Measurements from ENCODE around the gene RPP30. TPM values are rescaled to one million over a fixed set of nuclear protein-coding genes. Genes with fewer than 3 reads are reported as not detected.
A peak's percentile ranks its signal among the peaks of the same experiment; 100 is the strongest.

RPP30 gene
- total RNA-seq, 1 experiment from 2014 or later, result 36.6 TPM

- H3K9me3 Mint-ChIP-seq (ENCODE audit: low read depth, unreplicated experiment), result no peaks in the 10 kb centered on the region
- CTCF ChIA-PET, result no interaction called here
Observed at GRCh38 chr10:90906596-90906995, 34.8 kb downstream of the RPP30 start.

GRCh38 chr10:90911133-90912051, 39.6 kb downstream of the RPP30 start:
- CTCF ChIA-PET, result interaction anchor here (0.7 to 1.7 kb wide), 8 partner anchors 8 to 385 kb away, joined by 3 to 10 read pairs (median 3); partner anchors contain the start of gene ANKRD1
- Mint-ChIP-seq H3K4me3 (ENCODE audit: low read depth, unreplicated experiment) (no peak overlapping the region), H3K4me1 (ENCODE audit: low read depth, unreplicated experiment) (no peaks in the 10 kb centered on the region), H3K27ac (ENCODE audit: unreplicated experiment) (no peak overlapping the region), H3K9me3 (ENCODE audit: low read depth, unreplicated experiment) (no peaks in the 10 kb centered on the region), H3K27me3 (ENCODE audit: unreplicated experiment) (no peaks in the 10 kb centered on the region), H3K36me3 (ENCODE audit: insufficient read depth, unreplicated experiment) (no peaks in the 10 kb centered on the region)
- DNase-seq, result peak; percentile 65
- no TSS peak for BruUV-seq (replicated peaks)
- peak; percentile 68 for TF ChIP-seq CTCF (IDR thresholded peaks at IDR 0.05; ENCODE audit: unreplicated experiment)
- intact Hi-C loops (cut with micrococcal nuclease; ENCODE audit: unreplicated experiment), result loop anchor here (2.0 to 10.0 kb wide), 4 partner anchors 61 to 339 kb away; no protein-coding TSS in a partner anchor

More at GRCh38 chr10:90906596-90906995, 34.8 kb downstream of the RPP30 start:
- intact Hi-C loops (cut with micrococcal nuclease; ENCODE audit: unreplicated experiment), result no loop called here
- no peak overlapping the region for H3K4me3 Mint-ChIP-seq (ENCODE audit: low read depth, unreplicated experiment)
- no peak for TF ChIP-seq CTCF (IDR thresholded peaks at IDR 0.05; ENCODE audit: unreplicated experiment)
- H3K27me3 Mint-ChIP-seq (ENCODE audit: unreplicated experiment), result no peaks in the 10 kb centered on the region
- no peaks in the 10 kb centered on the region for H3K4me1 Mint-ChIP-seq (ENCODE audit: low read depth, unreplicated experiment)
- no peaks in the 10 kb centered on the region for H3K36me3 Mint-ChIP-seq (ENCODE audit: insufficient read depth, unreplicated experiment)
- H3K27ac Mint-ChIP-seq (ENCODE audit: unreplicated experiment), result no peak overlapping the region
- BruUV-seq (replicated peaks), result no TSS peak
- no peak for DNase-seq

GRCh38 chr10:90912174-90912573, 40.4 kb downstream of the RPP30 start:
- no TSS peak for BruUV-seq (replicated peaks)
- intact Hi-C loops (cut with micrococcal nuclease; ENCODE audit: unreplicated experiment), result loop anchor here (5.0 to 10.0 kb wide), 3 partner anchors 60 to 133 kb away; no protein-coding TSS in a partner anchor
- H3K27ac Mint-ChIP-seq (ENCODE audit: unreplicated experiment), result no peak overlapping the region
- no peaks in the 10 kb centered on the region for H3K27me3 Mint-ChIP-seq (ENCODE audit: unreplicated experiment)
- H3K4me3 Mint-ChIP-seq (ENCODE audit: low read depth, unreplicated experiment), result no peak overlapping the region
- TF ChIP-seq CTCF (IDR thresholded peaks at IDR 0.05; ENCODE audit: unreplicated experiment), result no peak
- DNase-seq, result no peak
- H3K4me1 Mint-ChIP-seq (ENCODE audit: low read depth, unreplicated experiment), result no peaks in the 10 kb centered on the region
- CTCF ChIA-PET, result interaction anchor here (0.7 to 1.7 kb wide), 7 partner anchors 8 to 384 kb away, joined by 3 to 10 read pairs (median 3); partner anchors contain the start of gene ANKRD1
- H3K36me3 Mint-ChIP-seq (ENCODE audit: insufficient read depth, unreplicated experiment), result no peaks in the 10 kb centered on the region
- no peaks in the 10 kb centered on the region for H3K9me3 Mint-ChIP-seq (ENCODE audit: low read depth, unreplicated experiment)

GRCh38 chr10:90912854-90913479, 41.2 kb downstream of the RPP30 start:
- intact Hi-C loops (cut with micrococcal nuclease; ENCODE audit: unreplicated experiment), result loop anchor here (5.0 to 10.0 kb wide), 3 partner anchors 59 to 132 kb away; no protein-coding TSS in a partner anchor
- no peak overlapping the region for H3K27ac Mint-ChIP-seq (ENCODE audit: unreplicated experiment)
- no peak overlapping the region for H3K4me3 Mint-ChIP-seq (ENCODE audit: low read depth, unreplicated experiment)
- no peaks in the 10 kb centered on the region for H3K4me1 Mint-ChIP-seq (ENCODE audit: low read depth, unreplicated experiment)
- no peaks in the 10 kb centered on the region for H3K9me3 Mint-ChIP-seq (ENCODE audit: low read depth, unreplicated experiment)
- CTCF ChIA-PET, result interaction anchor here (1.7 kb wide), 1 partner anchor 338 kb away, joined by 10 read pairs; no protein-coding TSS in a partner anchor
- H3K27me3 Mint-ChIP-seq (ENCODE audit: unreplicated experiment), result no peaks in the 10 kb centered on the region
- BruUV-seq (replicated peaks), result no TSS peak
- H3K36me3 Mint-ChIP-seq (ENCODE audit: insufficient read depth, unreplicated experiment), result no peaks in the 10 kb centered on the region
- no peak for TF ChIP-seq CTCF (IDR thresholded peaks at IDR 0.05; ENCODE audit: unreplicated experiment)
- DNase-seq, result no peak
